HCT116 (cell line): ENCODE data around the gene STK32C. TPM values are rescaled to one million over a fixed set of nuclear protein-coding genes. Genes with fewer than 3 reads are reported as not detected.

Source experiments
- ATAC-seq: fragments of 200-7000 bp; cut with Tn5 transposase; 2 replicates; pipeline ENCODE4 v1.9.1; 2020; ENCODE audit warnings: mild to moderate bottlenecking, moderate library complexity
- BruUV-seq: library from RNA; stranded (reverse); fragments of 400-500 nt; replicated peaks from 2 replicates; lab custom pipeline; 2021; lab: Mats Ljungman, UMichigan
- CTCF ChIA-PET: fragments of 300-600 bp; sonication (Branson Sonifier 250); formaldehyde crosslinking; loops from one replicate; lab custom pipeline; 2021; ENCODE audit warnings: antibody characterized with exemption; lab: Charles Lee
- POLR2A ChIA-PET: fragments of 300-600, 350-600 bp; sonication (Branson Sonifier 250); formaldehyde crosslinking; loops from one replicate; lab custom pipeline; 2021; ENCODE audit warnings: antibody characterized with exemption; lab: Charles Lee
- RAD21 ChIA-PET, 2 experiments: fragments of 300-600 bp; sonication (Branson Sonifier 250); formaldehyde crosslinking; loops; one replicate each; lab custom pipeline; 2023; ENCODE audit warnings: low total read pairs in 2 of 2; ENCODE audit not compliant: uncharacterized antibody in 2 of 2, unreplicated experiment in 2 of 2, low non-redundant PET in 1 of 2; lab: Charles Lee
- DNase-seq: peaks from one replicate; pipeline ENCODE4 v3.0.0-alpha.2; 2010; ENCODE audit warnings: low read depth, low spot score
- H2AFZ ChIP-seq: fragments of 200-600 bp; shearing (Covaris generic), sonication (generic); 2 replicates; pipeline ENCODE4 v1.6.1; 2017; ENCODE audit warnings: low read depth, mixed run types, mixed read lengths, antibody characterized with exemption, low read length; ENCODE audit not compliant: poor library complexity, severe bottlenecking
- H3K27ac ChIP-seq: 2 replicates; pipeline ENCODE4 v1.5.1; 2012; ENCODE audit warnings: low read depth, low read length
- H3K27me3 ChIP-seq: fragments of 200-600 bp; sonication (generic); 2 replicates; pipeline ENCODE4 v1.6.1; 2016; ENCODE audit warnings: mixed run types, low read length, mixed read lengths; ENCODE audit not compliant: insufficient read depth
- H3K36me3 ChIP-seq, 2 experiments: fragments of 200-500 bp in 1 of 2; fragments of 200-600 bp in 1 of 2; sonication (Bioruptor generic) in 1 of 2; sonication (generic) in 1 of 2; 2 replicates each; pipeline versions ENCODE4 v1.5.1 to v1.6.1; 2014 to 2016; ENCODE audit warnings: low read length in 2 of 2, inconsistent platforms in 1 of 2, mixed read lengths in 1 of 2, mixed run types in 1 of 2; ENCODE audit not compliant: insufficient read depth in 2 of 2, control insufficient read depth in 1 of 2
- H3K4me1 ChIP-seq, 2 experiments: fragments of 200-600 bp in 1 of 2; sonication (generic) in 1 of 2; 2 replicates each; pipeline versions ENCODE4 v1.5.1 to v1.6.1; 2012 to 2017; ENCODE audit warnings: low read length in 2 of 2, inconsistent platforms in 1 of 2, mild to moderate bottlenecking in 1 of 2, mixed read lengths in 1 of 2, mixed run types in 1 of 2, moderate library complexity in 1 of 2; ENCODE audit not compliant: insufficient read depth in 2 of 2, control insufficient read depth in 1 of 2
- H3K4me2 ChIP-seq: fragments of 200-600 bp; sonication (generic); 2 replicates; pipeline ENCODE4 v1.6.1; 2017; ENCODE audit warnings: mixed run types, low read length, mixed read lengths
- H3K4me3 ChIP-seq, 2 experiments: fragments of 200-600 bp in 1 of 2; sonication (generic) in 1 of 2; replicated peaks in 1 of 2; 2 replicates each; pipeline ENCODE4 v1.5.1; 2011 to 2016; ENCODE audit warnings: low read length in 2 of 2, control low read depth in 1 of 2, low read depth in 1 of 2, mild to moderate bottlenecking in 1 of 2, mixed read lengths in 1 of 2, mixed run types in 1 of 2
- H3K79me2 ChIP-seq: fragments of 200-600 bp; sonication (generic); 2 replicates; pipeline ENCODE4 v1.6.1; 2017; ENCODE audit warnings: mild to moderate bottlenecking, mixed run types, low read length, moderate library complexity, mixed read lengths; ENCODE audit not compliant: insufficient read depth
- H3K9ac ChIP-seq: fragments of 200-600 bp; sonication (generic); 2 replicates; pipeline ENCODE4 v1.6.1; 2016; ENCODE audit warnings: low read length, mixed read lengths
- H3K9me2 ChIP-seq: fragments of 200-600 bp; sonication (generic), shearing (Covaris generic); 2 replicates; pipeline ENCODE4 v1.6.1; 2017; ENCODE audit warnings: mixed run types, mild to moderate bottlenecking, moderate library complexity; ENCODE audit not compliant: insufficient read depth
- H3K9me3 ChIP-seq, 2 experiments: fragments of 200-500 bp in 1 of 2; fragments of 200-600 bp in 1 of 2; sonication (Bioruptor generic) in 1 of 2; sonication (generic) in 1 of 2; 2 replicates each; pipeline ENCODE4 v1.6.1; 2014 to 2017; ENCODE audit warnings: low read length in 2 of 2, mixed read lengths in 2 of 2, inconsistent platforms in 1 of 2, low read depth in 1 of 2, mild to moderate bottlenecking in 1 of 2, mixed run types in 1 of 2, moderate library complexity in 1 of 2; ENCODE audit not compliant: control insufficient read depth in 1 of 2, insufficient read depth in 1 of 2
- H4K20me1 ChIP-seq: fragments of 200-600 bp; sonication (generic), shearing (Covaris generic); 2 replicates; pipeline ENCODE4 v1.6.1; 2017; ENCODE audit warnings: mixed run types, mild to moderate bottlenecking, moderate library complexity; ENCODE audit not compliant: insufficient read depth
- ATF3 ChIP-seq: IDR thresholded peaks from 2 replicates; pipeline ENCODE4 v1.6.1; 2012
- CBX3 ChIP-seq: IDR thresholded peaks from 2 replicates; pipeline ENCODE4 v1.6.1; 2012; ENCODE audit warnings: low read depth
- EGR1 ChIP-seq: IDR thresholded peaks from 2 replicates; pipeline ENCODE4 v1.6.1; 2012; ENCODE audit warnings: low read depth
- JUND ChIP-seq: IDR thresholded peaks from 2 replicates; pipeline ENCODE4 v1.6.1; 2012
- RAD21 ChIP-seq: IDR thresholded peaks from 2 replicates; pipeline ENCODE4 v1.6.1; 2012; ENCODE audit warnings: low read depth, mild to moderate bottlenecking
- SIN3A ChIP-seq: IDR thresholded peaks from 2 replicates; pipeline ENCODE4 v1.6.1; 2012; ENCODE audit warnings: low read depth
- SP1 ChIP-seq: IDR thresholded peaks from 2 replicates; pipeline ENCODE4 v1.6.1; 2012; ENCODE audit warnings: low read depth
- SRF ChIP-seq: IDR thresholded peaks from 2 replicates; pipeline ENCODE4 v1.6.1; 2012; ENCODE audit warnings: low read depth
- TCF7L2 ChIP-seq: IDR thresholded peaks from 2 replicates; pipeline ENCODE4 v1.7.0; 2011; ENCODE audit warnings: borderline replicate concordance, inconsistent platforms; ENCODE audit not compliant: insufficient read depth, insufficient read length; ENCODE audit errors: extremely low read depth
- YY1 ChIP-seq: IDR thresholded peaks from 2 replicates; pipeline ENCODE4 v1.6.1; 2011; ENCODE audit warnings: low read length, low read depth, moderate library complexity, mild to moderate bottlenecking; ENCODE audit not compliant: insufficient replicate concordance; ENCODE audit errors: extremely low read depth
- intact Hi-C: fragments of 100-400 bp; cut with micrococcal nuclease; formaldehyde crosslinking; loops from 2 replicates; pipeline ENCODE4 v1.10.0; 2022
- total RNA-seq: library from RNA; stranded (reverse); gene quantifications from one replicate; pipeline ENCODE4 v1.2.1, GENCODE V29; 2021; ENCODE audit not compliant: unreplicated experiment
- TF ChIP-seq, protein P1 (sequence below): IDR thresholded peaks from 2 replicates; pipeline ENCODE4 v1.6.1; 2012
- TF ChIP-seq, protein P2 (sequence below), 3 experiments: fragments of 200-600 bp in 1 of 3; sonication (generic) in 1 of 3; IDR thresholded peaks in 2 of 3; conservative IDR thresholded peaks in 1 of 3; 2 replicates each; pipeline ENCODE4 v1.5.1; 2012 to 2017; ENCODE audit warnings: low read depth in 2 of 3, low read length in 2 of 3, antibody characterized with exemption in 1 of 3, borderline replicate concordance in 1 of 3, control low read depth in 1 of 3, mild to moderate bottlenecking in 1 of 3, mixed read lengths in 1 of 3, mixed run types in 1 of 3, moderate library complexity in 1 of 3; ENCODE audit not compliant: insufficient read depth in 1 of 3
- TF ChIP-seq, protein P3 (sequence below): IDR thresholded peaks from 2 replicates; pipeline ENCODE4 v1.6.1; 2011; ENCODE audit warnings: mild to moderate bottlenecking, low read length, moderate library complexity; ENCODE audit not compliant: insufficient replicate concordance; ENCODE audit errors: extremely low read depth

The STK32C gene
- total RNA-seq, 1 experiment from 2014 or later = 29.7 TPM

- ATAC-seq (no peak), DNase-seq (no peak)
- Histone ChIP-seq H3K27me3 (no peaks in the 10 kb centered on the region), H3K9me2 (no peaks in the 10 kb centered on the region), H4K20me1 (no peaks in the 10 kb centered on the region), H3K36me3 (no peaks in the 10 kb centered on the region), H3K4me1 (peaks cover 0 to under 1% of the 10 kb centered on the region in 2 experiments; a peak in 1 of 4 replicates), H3K4me3 (no peak overlapping the region), H3K27ac (no peak overlapping the region), H3K79me2 (no peaks in the 10 kb centered on the region), H2AFZ (no peak overlapping the region), H3K9ac (no peak overlapping the region), H3K9me3 (no peaks in the 10 kb centered on the region), H3K4me2 (no peak overlapping the region)
- ChIA-PET POLR2A (no interaction called here), RAD21 (no interaction called here), CTCF (no interaction called here)
- no TSS peak for BruUV-seq
- intact Hi-C loops = no loop called here
- TF ChIP-seq TCF7L2 = no peak
- TF ChIP-seq YY1 = no peak
- no peak for TF ChIP-seq EGR1
- TF ChIP-seq JUND = no peak
- no peak for TF ChIP-seq SIN3A
- no peak for TF ChIP-seq SP1
- TF ChIP-seq, protein P1, sequence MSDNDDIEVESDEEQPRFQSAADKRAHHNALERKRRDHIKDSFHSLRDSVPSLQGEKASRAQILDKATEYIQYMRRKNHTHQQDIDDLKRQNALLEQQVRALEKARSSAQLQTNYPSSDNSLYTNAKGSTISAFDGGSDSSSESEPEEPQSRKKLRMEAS = no peak
- TF ChIP-seq, protein P2, sequence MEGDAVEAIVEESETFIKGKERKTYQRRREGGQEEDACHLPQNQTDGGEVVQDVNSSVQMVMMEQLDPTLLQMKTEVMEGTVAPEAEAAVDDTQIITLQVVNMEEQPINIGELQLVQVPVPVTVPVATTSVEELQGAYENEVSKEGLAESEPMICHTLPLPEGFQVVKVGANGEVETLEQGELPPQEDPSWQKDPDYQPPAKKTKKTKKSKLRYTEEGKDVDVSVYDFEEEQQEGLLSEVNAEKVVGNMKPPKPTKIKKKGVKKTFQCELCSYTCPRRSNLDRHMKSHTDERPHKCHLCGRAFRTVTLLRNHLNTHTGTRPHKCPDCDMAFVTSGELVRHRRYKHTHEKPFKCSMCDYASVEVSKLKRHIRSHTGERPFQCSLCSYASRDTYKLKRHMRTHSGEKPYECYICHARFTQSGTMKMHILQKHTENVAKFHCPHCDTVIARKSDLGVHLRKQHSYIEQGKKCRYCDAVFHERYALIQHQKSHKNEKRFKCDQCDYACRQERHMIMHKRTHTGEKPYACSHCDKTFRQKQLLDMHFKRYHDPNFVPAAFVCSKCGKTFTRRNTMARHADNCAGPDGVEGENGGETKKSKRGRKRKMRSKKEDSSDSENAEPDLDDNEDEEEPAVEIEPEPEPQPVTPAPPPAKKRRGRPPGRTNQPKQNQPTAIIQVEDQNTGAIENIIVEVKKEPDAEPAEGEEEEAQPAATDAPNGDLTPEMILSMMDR (IDR thresholded peaks at IDR 0.05 in 2 of 3, conservative IDR thresholded peaks at IDR 0.05 in 1 of 3; ENCODE audit: borderline replicate concordance in 1 of 3, insufficient read depth in 1 of 3, low read depth in 2 of 3, low read length in 2 of 3) = no peak
- TF ChIP-seq ATF3 = no peak
- TF ChIP-seq, protein P3, sequence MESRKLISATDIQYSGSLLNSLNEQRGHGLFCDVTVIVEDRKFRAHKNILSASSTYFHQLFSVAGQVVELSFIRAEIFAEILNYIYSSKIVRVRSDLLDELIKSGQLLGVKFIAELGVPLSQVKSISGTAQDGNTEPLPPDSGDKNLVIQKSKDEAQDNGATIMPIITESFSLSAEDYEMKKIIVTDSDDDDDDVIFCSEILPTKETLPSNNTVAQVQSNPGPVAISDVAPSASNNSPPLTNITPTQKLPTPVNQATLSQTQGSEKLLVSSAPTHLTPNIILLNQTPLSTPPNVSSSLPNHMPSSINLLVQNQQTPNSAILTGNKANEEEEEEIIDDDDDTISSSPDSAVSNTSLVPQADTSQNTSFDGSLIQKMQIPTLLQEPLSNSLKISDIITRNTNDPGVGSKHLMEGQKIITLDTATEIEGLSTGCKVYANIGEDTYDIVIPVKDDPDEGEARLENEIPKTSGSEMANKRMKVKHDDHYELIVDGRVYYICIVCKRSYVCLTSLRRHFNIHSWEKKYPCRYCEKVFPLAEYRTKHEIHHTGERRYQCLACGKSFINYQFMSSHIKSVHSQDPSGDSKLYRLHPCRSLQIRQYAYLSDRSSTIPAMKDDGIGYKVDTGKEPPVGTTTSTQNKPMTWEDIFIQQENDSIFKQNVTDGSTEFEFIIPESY = no peak
- no peak for TF ChIP-seq RAD21
- no peak for TF ChIP-seq SRF
- no peak for TF ChIP-seq CBX3
Observed at GRCh38 chr10:132243141-132243540, 64.6 kb downstream of the STK32C start.
